B cell (primary cell): Measurements from ENCODE around the gene FKBP1A. TPM values are rescaled to one million over a fixed set of nuclear protein-coding genes. Genes with fewer than 3 reads are reported as not detected.

Experiments
- ATAC-seq: fragments of 200-7000 bp; cut with Tn5 transposase; one replicate; pipeline ENCODE4 v1.10.0; 2021; ENCODE audit warnings: low read depth, mild to moderate bottlenecking, moderate number of reproducible peaks, moderate library complexity
- CTCF ChIA-PET: fragments of 350-600 bp; sonication (Branson Sonifier 250); formaldehyde crosslinking; loops from one replicate; lab custom pipeline; 2021; ENCODE audit warnings: antibody characterized with exemption, inconsistent platforms; lab: Charles Lee
- POLR2A ChIA-PET: fragments of 350-600 bp; sonication (Branson Sonifier 250); formaldehyde crosslinking; loops from one replicate; lab custom pipeline; 2021; ENCODE audit warnings: antibody characterized with exemption; lab: Charles Lee
- DNase-seq: peaks from one replicate; pipeline ENCODE4 v3.0.0; 2013
- H2AFZ ChIP-seq: 2 replicates; pipeline ENCODE4 v1.6.1; 2012; ENCODE audit warnings: mild to moderate bottlenecking, low read depth, low read length; ENCODE audit not compliant: insufficient read depth, poor library complexity, severe bottlenecking
- H3K27ac ChIP-seq, 2 donors: 1 replicate in 1 of 2; 2 replicates in 1 of 2; pipeline ENCODE4 v1.5.1; 2012 to 2013; ENCODE audit warnings: low read length in 2 of 2, mild to moderate bottlenecking in 2 of 2, moderate library complexity in 1 of 2
- H3K27me3 ChIP-seq, 4 experiments: fragments of 200-600 bp in 1 of 4; sonication (generic) in 1 of 4; replicated peaks in 1 of 4; 1 replicate in 2 of 4; 2 replicates in 2 of 4; pipeline versions ENCODE4 v1.6.1 to v1.7.0; 2013 to 2016; ENCODE audit warnings: low read length in 3 of 4, mild to moderate bottlenecking in 2 of 4, mixed read lengths in 1 of 4, moderate library complexity in 1 of 4; ENCODE audit not compliant: insufficient read depth in 4 of 4, control insufficient read depth in 3 of 4; ENCODE audit errors: control extremely low read depth in 1 of 4
- H3K36me3 ChIP-seq, 2 experiments: replicated peaks in 1 of 2; 1 replicate in 1 of 2; 2 replicates in 1 of 2; pipeline versions ENCODE4 v1.6.1 to v1.7.1; 2013; ENCODE audit warnings: low read length in 1 of 2; ENCODE audit not compliant: insufficient read depth in 2 of 2, control insufficient read depth in 1 of 2; ENCODE audit errors: control extremely low read depth in 1 of 2, extremely low read depth in 1 of 2
- H3K4me1 ChIP-seq, 2 donors: fragments of 200-600 bp in 1 of 2; sonication (generic) in 1 of 2; 1 replicate in 1 of 2; 2 replicates in 1 of 2; pipeline versions ENCODE4 v1.5.1 to v1.6.1; 2013 to 2017; ENCODE audit warnings: low read length in 2 of 2; ENCODE audit not compliant: control insufficient read depth in 2 of 2, insufficient read depth in 2 of 2
- H3K4me2 ChIP-seq: replicated peaks from 2 replicates; pipeline ENCODE3; 2012; ENCODE audit warnings: mild to moderate bottlenecking, low read depth, low read length; ENCODE audit not compliant: poor library complexity, severe bottlenecking
- H3K4me3 ChIP-seq, 5 experiments: fragments of 200-600 bp in 1 of 5; sonication (generic) in 1 of 5; 1 replicate in 3 of 5; 2 replicates in 2 of 5; pipeline versions ENCODE4 v1.5.1 to v1.7.0; 2011 to 2016; ENCODE audit warnings: low read length in 4 of 5, mild to moderate bottlenecking in 4 of 5, low read depth in 2 of 5, control low read depth in 1 of 5, moderate library complexity in 1 of 5; ENCODE audit not compliant: insufficient read depth in 1 of 5; ENCODE audit errors: control extremely low read depth in 1 of 5, extremely low read depth in 1 of 5
- H3K79me2 ChIP-seq: fragments of 200-600 bp; sonication (generic); one replicate; pipeline ENCODE4 v1.6.0; 2016; ENCODE audit warnings: low read length; ENCODE audit not compliant: control insufficient read depth, insufficient read depth
- H3K9ac ChIP-seq: fragments of 200-600 bp; sonication (generic); 2 replicates; pipeline ENCODE4 v1.6.1; 2017; ENCODE audit warnings: mild to moderate bottlenecking, low read length, moderate library complexity
- H3K9me3 ChIP-seq, 3 donors: one replicate each; pipeline versions ENCODE4 v1.6.1 to v1.7.1; 2013; ENCODE audit warnings: low read length in 2 of 3; ENCODE audit not compliant: control insufficient read depth in 2 of 3, insufficient read depth in 1 of 3; ENCODE audit errors: control extremely low read depth in 1 of 3
- H4K20me1 ChIP-seq: 2 replicates; pipeline ENCODE4 v1.6.0; 2012; ENCODE audit warnings: mild to moderate bottlenecking, low read length; ENCODE audit not compliant: insufficient read depth, control insufficient read depth, poor library complexity, severe bottlenecking
- H3K27ac Mint-ChIP-seq: one replicate; pipeline ENCODE4 v1.8.0; 2021; ENCODE audit warnings: mixed read lengths
- H3K27me3 Mint-ChIP-seq: one replicate; pipeline ENCODE4 v1.8.0; 2021; ENCODE audit warnings: mixed read lengths
- H3K4me1 Mint-ChIP-seq: one replicate; pipeline ENCODE4 v1.8.0; 2021; ENCODE audit warnings: mixed read lengths
- H3K4me3 Mint-ChIP-seq: one replicate; pipeline ENCODE4 v1.8.0; 2021; ENCODE audit warnings: mixed read lengths
- H3K9me3 Mint-ChIP-seq: one replicate; pipeline ENCODE4 v1.8.0; 2022; ENCODE audit warnings: mixed read lengths; ENCODE audit not compliant: insufficient read depth
- EZH2 ChIP-seq: IDR thresholded peaks from 2 replicates; pipeline ENCODE4 v1.6.1; 2012; ENCODE audit warnings: borderline replicate concordance, low read depth, mild to moderate bottlenecking, moderate library complexity, low read length; ENCODE audit not compliant: insufficient read depth, poor library complexity, severe bottlenecking
- WGBS: methylation state at CpG from one replicate; pipeline ENCODE4 v1.1.5; 2013; ENCODE audit warnings: missing lambda C conversion rate; ENCODE audit not compliant: insufficient coverage; 5-methylcytosine and 5-hydroxymethylcytosine counted together
- intact Hi-C: fragments of 100-400 bp; cut with micrococcal nuclease; formaldehyde crosslinking; loops from one replicate; pipeline ENCODE4 v1.10.0; 2022
- polyA plus RNA-seq: library from polyadenylated mRNA; depleted of rRNA; stranded (reverse); fragments of >200 nt; gene quantifications from 2 replicates; pipeline ENCODE4 v1.2.3, GENCODE V29; 2012
- total RNA-seq, 2 donors: library from RNA; stranded (reverse); fragments of 120-200 nt in 1 of 2; gene quantifications; 1 replicate in 1 of 2; 2 replicates in 1 of 2; pipeline versions ENCODE4 v1.2.3 to v1.2.4, GENCODE V29; 2013 to 2022
- TF ChIP-seq, protein P1 (sequence below): fragments of 200-600 bp; IDR thresholded peaks from one replicate; pipeline ENCODE4 v1.8.0; 2022; ENCODE audit warnings: antibody characterized with exemption, mild to moderate bottlenecking

The FKBP1A gene
- total and polyA plus RNA-seq, 2 donors (not counting 1 experiment from before 2014, with no cell fraction given): 86.3 to 86.7 TPM

DNA sequence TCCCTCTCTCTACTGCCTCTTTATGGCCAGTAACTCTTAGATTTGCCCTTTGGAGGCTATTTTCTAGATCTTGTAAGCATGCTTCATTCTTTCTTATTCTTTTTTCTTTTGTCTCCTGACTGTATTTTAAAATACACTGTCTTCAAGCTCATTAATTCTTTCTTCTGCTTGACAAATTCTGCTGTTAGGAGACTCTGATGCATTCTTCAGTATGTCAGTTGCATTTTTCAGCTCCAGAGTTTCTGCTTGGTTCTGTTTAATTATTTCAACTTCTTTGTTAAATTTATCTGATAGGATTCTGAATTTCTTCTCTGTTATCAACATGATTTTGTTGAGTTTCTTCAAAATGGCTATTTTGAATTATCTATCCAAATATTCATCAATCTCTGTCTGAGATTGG, 38.9 kb downstream of the FKBP1A start:
- H2AFZ ChIP-seq: no peak overlapping the region
- H3K27ac ChIP-seq: no peak overlapping the region
- ChIA-PET CTCF (no interaction called here), POLR2A (no interaction called here)
- TF ChIP-seq, protein P1, sequence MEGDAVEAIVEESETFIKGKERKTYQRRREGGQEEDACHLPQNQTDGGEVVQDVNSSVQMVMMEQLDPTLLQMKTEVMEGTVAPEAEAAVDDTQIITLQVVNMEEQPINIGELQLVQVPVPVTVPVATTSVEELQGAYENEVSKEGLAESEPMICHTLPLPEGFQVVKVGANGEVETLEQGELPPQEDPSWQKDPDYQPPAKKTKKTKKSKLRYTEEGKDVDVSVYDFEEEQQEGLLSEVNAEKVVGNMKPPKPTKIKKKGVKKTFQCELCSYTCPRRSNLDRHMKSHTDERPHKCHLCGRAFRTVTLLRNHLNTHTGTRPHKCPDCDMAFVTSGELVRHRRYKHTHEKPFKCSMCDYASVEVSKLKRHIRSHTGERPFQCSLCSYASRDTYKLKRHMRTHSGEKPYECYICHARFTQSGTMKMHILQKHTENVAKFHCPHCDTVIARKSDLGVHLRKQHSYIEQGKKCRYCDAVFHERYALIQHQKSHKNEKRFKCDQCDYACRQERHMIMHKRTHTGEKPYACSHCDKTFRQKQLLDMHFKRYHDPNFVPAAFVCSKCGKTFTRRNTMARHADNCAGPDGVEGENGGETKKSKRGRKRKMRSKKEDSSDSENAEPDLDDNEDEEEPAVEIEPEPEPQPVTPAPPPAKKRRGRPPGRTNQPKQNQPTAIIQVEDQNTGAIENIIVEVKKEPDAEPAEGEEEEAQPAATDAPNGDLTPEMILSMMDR: no peak
- TF ChIP-seq EZH2: no peak
- ATAC-seq (no peak), DNase-seq (no peak)
- peaks cover 11% of the 10 kb centered on the region for H4K20me1 ChIP-seq
- H3K27me3 ChIP-seq: no peaks in the 10 kb centered on the region
- H3K9me3 ChIP-seq: peaks cover 0 to 12% (median 5%) of the 10 kb centered on the region in 3 donors
- no peaks in the 10 kb centered on the region for H3K4me1 ChIP-seq
- H3K36me3 ChIP-seq: peaks cover 13 to 32% of the 10 kb centered on the region in 2 experiments
- H3K4me2 ChIP-seq: no peak overlapping the region
- peaks cover 5% of the 10 kb centered on the region for H3K4me1 Mint-ChIP-seq
- peaks cover 47% of the 10 kb centered on the region for H3K79me2 ChIP-seq
- H3K4me3 Mint-ChIP-seq: no peak overlapping the region
- H3K4me3 ChIP-seq: no peak overlapping the region
- H3K27me3 Mint-ChIP-seq: no peaks in the 10 kb centered on the region
- intact Hi-C loops: no loop called here
- no peaks in the 10 kb centered on the region for H3K9me3 Mint-ChIP-seq
- no peak overlapping the region for H3K27ac Mint-ChIP-seq
- H3K9ac ChIP-seq: no peak overlapping the region

DNA sequence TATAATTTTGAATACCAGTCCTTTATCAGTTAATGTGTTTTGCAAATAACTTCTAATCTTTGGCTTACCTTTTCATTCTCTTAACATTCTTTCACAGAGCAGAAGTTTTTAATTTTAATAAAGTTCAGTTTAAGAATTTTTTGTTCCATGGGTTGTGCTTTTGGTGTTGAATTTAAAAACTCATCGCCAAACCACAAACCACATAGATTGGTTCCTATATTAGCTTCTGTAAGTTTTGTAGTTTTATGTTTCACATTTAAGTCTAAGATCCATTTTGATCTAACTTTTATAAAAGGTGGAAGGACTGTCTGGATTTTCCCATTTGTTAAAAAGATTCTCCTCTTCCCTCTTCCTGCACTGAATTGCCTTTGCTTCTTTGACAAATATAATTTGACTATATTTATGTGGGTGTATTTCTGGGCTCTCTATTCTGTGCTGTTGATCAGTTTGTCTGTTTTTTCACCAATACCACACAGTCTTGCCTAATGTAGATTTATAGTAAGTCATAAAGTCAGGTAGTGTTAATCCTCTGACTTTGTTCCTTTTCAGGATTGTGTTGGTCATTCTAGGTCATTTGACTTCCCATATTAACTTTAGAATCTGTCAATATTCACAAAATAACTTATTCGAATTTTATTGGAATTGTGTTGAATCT, 46.4 kb downstream of the FKBP1A start:
- Histone ChIP-seq H3K4me3 (no peak overlapping the region), H3K9ac (no peak overlapping the region), H3K79me2 (peaks cover 4% of the 10 kb centered on the region), H3K27me3 (no peaks in the 10 kb centered on the region), H3K27ac (no peak overlapping the region), H4K20me1 (no peaks in the 10 kb centered on the region), H3K36me3 (peaks cover under 1 to 2% of the 10 kb centered on the region in 2 experiments), H3K9me3 (peaks cover 0 to 3% (median 3%) of the 10 kb centered on the region in 3 donors), H3K4me1 (no peaks in the 10 kb centered on the region), H3K4me2 (no peak overlapping the region), H2AFZ (no peak overlapping the region)
- Mint-ChIP-seq H3K4me3 (no peak overlapping the region), H3K9me3 (peaks cover 6% of the 10 kb centered on the region), H3K27ac (no peak overlapping the region), H3K27me3 (no peaks in the 10 kb centered on the region), H3K4me1 (peaks cover 3% of the 10 kb centered on the region)
- POLR2A ChIA-PET: no interaction called here
- TF ChIP-seq EZH2: no peak
- CTCF ChIA-PET: interaction anchor here (0.8 kb wide), 1 partner anchor 157 kb away, joined by 3 read pairs; no protein-coding TSS in a partner anchor
- intact Hi-C loops: no loop called here
- no CpG with 5 or more reads among the region's 2 CpGs for WGBS
- DNase-seq (no peak), ATAC-seq (no peak)
